Activated naive CD4-positive, alpha-beta T cell treated with Interleukin-2 at 50 U/mL for 16 hours (primary cell): Measurements from ENCODE around the gene CKLF.
"Not testable (repeated sequence)": the region's sequence is repeated elsewhere in the genome, so short reads cannot be mapped to it uniquely, and the experiment has no call there.

ENCODE experiments used
- DNase-seq: peaks from one replicate; pipeline ENCODE4 v3.0.0-alpha.2; 2020

The CKLF gene

DNA sequence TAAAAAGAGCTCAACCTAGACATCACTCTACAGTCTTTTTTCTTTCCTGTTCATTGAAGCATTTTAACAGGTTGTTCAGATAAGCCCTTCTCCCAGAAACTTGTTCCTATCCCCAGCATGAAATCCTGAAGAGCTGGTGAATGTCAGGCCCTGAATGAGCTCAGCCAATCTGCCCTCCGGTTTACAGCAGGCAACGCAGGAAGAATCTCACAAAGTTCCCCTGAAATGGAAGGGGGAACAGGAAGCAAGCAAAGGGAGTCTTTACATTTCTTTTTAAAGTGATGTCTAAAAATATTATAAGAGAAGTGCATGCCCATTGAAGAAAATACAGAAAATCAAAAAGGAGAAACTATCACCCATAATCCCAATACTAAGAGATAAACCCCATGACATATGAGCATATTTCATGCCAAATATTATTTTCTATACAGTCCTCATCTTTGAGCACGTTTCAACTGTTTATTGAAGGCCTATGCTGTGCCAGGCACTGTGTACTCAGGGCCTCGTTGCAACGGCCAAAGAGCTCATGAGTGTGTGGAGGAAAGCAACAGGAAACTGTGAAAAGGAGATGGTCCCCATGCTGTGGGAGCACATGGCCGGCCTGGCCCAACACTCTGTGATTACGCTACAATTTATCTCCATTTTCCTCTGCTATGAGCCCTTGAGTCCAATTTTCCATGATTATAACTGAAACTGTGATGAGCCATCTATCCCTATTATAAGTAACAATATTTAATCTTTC, 8.2 kb upstream of the CKLF start:
- no peak for DNase-seq

DNA sequence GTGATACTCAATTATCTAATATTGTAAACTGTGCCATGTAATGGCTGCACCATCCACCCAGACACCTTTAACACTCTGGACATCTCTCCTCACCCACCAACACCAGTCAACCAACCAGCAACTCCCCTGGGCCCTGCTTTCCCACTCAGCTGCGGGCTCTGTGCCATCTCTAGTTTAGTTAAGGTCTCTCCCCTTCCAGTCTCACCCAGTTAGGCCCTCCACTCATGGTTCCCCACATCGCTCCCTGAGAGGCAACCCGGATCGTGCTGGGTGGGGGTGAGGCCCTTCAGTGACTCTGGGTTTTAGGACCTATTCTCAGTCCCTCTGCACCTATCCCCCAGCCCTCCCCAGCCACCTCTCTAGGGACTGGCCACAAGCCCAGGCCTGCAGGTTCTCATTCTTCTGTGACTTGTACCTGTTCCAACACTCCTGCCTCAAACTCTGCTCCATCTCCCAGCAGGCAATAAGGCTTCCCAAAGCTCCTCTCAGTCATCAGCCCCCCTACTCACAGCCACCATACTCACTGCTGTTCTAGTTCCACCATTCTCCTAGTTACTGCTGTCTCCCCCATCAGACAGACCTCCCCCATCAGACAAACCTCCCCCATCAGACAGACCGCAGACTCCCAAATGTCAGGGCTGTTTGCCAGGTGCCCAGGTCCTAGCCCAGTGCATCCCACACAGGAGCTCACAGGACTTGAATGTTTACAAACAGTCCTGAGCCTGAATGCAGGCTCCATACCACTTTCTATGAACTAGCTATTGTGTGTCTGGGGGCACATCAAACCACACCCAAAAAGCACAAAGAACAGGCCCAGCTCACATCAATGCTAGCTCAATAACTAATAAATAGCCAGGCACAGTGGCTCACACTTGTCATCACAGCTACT, 5.0 kb upstream of the CKLF start:
- DNase-seq: no peak

DNA sequence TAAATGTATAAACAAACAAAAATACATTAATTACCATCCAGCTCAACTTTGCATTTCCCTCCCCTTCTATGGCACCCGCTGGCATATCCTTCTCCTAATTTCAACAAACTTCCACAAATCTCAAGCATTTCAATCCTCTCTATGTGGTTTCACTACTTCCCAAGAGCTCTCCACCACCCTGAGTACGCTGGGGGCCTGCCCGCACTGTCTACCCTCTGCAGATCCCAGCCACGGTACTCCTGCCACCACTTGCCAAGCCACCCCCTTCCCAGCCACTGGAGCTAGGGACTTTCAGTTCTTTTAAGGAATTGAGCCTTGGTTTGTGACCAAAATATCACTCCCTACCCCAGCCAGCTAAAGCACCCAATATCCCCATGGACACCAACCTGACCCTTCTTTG, 4.3 kb upstream of the CKLF start:
- DNase-seq: no peak

DNA sequence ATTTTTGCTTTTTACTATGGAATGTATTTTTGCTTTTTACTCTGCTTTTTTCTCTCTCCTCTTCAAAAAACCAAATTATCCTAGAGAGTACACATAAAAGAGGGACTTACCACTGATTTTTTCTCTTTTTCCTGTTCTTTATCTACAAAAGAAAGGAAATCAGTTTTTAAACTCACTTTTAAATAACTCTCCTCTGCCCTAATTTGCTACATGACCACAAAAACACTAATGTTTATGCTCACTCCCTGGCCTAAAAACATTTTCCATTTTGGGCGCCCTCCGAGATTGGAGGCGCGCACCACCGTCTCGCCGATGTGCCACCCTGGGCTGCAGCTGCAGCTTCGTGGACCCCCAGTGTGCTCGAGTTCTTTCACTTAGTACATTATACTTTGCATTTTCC, 3.5 kb upstream of the CKLF start:
- DNase-seq: no peak

DNA sequence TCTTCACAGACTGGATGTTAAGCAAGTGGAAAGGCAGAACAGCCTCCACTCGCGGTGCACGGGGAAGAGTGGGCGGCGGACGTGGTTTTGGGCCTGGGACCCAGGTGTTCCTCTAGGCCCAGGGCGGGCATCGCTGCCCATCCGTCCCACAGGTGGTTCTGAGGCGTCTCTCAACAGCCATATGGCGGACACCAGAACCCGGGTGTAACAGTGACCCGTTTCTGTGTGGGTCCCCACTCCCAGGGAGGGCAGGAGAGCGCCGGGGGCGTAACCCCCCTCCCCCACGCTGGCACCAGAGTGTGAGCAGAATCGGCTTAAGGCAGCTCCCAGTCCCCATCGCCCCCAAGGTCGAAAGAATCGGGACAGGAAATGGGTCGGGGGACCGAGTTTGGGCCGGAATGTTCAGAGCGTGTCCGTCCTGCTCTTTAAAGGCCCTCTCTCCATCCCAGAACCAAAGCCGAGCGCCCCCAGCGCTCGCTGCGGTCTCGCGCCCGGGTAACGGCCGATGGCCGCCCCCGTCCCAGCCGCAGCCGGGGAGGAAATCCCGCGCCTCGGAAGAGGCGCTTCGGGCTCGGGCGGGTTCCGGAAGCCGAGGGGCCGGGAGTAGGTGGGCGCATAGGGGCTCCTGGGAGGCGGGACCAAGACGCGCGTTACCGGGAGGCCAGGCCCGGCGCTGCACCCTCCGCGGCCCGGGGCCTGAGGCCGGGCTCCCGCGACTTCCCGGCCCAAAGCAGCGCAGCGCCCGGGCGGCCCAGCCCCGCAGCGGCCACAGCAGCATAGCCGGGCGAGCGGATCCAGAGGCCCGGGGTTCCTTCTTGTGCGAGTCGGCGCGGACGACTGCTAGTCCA, 2.9 kb upstream of the CKLF start, which contains the start of gene TK2:
Gene TK2, minus strand, starts transcription at position 839 of the 848 bp plus-strand sequence. Its CDS starts 61 bp downstream, at position 778.
- peak; percentile 70 for DNase-seq

DNA sequence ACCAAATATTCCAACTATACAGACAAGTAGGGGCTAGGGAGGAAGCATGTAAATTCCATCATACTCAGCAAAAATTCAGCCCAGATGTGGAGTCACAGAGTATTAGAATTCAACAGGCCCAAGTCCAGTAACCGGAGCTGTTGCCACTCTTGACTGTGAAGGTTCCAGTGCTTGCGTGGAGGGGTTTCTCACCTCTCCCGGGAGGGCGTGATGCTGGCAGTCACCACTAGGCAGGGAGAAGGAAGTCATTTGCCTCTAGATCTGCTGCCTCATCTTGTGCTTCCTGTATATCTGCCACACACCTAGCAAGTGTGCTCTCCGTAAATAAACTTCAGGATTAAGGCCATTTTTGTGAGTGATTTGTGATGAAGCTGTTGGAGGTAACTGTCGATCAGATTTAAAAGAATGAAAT, 1.0 kb upstream of the CKLF start:
- DNase-seq: peak; percentile 59

DNA sequence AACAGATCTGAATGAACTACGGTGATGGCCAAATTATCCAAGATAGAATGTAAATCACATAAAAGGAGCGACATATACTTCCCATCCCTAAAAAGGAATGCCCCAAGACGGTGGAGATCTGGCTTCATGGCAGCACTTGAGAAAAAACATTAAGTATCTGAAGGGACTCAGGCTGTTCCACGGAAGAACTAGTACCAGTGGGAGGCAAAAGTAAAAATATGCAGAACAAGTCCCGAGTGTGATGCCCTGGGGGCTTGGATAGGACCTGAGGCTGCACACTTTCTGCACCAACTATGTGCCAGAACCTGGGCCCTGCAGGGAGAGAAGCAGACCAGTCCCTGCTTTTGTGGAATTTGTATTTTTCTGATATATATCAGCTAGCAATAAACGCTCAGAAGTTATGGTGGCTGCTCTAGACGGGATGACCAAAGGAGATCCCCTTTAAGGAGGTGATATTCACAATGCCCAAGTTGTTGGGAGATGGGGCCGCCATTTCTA, 539 bp upstream of the CKLF start:
- no peak for DNase-seq

DNA sequence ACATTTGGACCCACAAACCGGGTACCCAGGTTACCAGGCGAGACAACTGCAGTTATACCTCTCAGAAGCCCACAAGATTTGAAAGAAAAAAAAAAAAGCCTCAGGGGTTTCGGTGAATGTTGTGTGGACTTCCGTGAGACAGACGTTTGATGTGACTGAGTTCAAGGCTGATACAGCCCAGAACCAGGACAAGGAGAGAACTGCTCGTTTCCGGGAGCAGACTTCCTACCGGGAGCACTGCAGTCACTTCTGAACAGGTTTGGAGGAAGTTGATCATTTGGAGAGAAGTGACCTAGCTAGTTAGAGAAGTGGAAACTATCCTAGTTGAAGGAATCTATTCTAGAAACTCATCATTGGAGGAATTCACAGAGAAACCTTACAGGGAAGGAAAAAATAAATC, 847 bp downstream of the CKLF start:
- no peak for DNase-seq

DNA sequence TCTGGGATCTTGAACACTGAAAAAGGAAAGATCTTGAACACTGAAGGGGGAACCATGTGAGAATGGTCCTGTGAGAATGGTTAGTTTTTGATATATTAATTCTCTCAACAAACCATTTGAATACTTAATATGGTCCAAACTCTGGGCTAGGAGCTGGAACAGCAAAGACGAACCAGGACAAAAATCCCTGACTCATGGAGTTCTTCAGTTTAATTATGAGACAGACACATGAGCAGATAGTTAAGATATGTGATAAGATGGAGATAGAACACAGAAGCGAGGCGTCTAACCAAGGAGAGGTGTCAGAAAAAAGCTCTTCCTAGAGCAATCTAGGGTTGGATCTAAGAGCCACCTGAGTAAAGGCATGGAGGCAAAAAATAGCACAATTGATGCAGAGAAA, 1.6 kb downstream of the CKLF start:
- no peak for DNase-seq

DNA sequence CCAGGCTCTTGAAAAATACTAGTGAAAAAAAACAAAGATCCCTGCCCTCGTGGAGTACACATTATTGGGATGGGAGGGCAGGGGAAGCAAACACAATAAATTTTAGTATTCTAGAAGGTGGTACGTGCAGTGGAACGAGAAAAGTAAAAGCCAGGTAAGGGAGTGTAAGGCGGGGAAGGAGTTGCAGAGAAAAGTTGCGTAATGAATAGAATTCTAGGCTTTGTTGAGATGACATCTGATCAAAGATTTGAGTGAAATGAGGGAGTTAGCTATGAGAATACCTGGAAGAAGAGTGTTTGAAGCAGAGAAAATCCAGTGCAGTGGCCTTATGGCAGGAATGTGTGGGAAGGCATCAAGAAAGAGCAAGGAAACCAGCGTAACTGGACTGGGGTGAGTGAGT, 2.1 kb downstream of the CKLF start:
- DNase-seq: no peak

DNA sequence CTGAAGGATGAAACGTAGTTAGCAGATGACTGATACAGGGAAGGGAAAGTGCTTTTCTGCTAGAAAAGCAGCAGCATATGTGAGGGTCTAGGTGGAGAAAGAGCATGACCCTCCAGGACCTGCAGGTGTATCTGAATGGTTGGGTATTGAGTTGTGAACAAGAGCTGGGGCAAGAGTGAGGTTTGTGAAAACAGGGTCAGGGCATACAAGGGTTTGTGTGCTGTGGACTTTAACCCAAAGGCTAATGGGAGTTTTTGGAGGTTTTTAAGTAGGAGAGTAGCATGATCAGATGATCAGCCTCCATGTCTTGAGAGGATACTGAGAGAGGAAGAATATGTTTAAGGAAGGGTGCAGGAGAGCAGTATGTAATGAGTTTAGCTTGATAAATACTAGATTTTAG, 7.7 kb downstream of the CKLF start:
- DNase-seq: no peak

DNA sequence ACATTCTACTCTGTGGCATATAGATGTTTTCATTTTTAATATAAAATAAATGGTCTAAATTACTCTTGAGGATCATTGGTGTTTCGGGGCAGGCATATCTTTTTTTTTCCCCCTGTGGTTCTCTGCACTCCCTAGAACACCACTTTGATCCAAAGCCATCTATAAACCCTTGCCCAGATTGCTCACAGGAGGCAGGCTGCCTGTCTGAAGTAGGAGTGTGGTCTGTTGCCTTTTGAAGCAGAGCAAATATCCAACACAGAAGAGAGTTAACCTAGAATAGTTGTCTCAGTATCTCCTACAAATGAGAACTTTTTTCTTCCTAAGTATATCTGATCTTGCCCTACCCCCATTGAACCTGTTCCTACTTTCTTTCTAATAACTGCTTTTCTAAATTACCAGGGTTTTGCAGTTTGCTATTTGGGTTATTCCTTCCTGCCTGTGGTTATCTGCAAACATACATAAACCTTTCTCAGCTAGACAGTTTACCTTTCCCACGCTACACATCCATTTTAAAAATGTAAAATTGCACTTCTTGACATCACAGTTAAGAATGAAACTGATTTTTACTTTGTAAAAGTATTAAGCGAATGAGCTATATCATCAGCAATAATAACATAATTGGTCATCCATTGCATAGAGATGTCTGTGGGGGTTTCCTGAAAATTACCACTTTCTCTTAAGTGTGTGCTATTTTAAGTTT, 9.2 kb downstream of the CKLF start:
- DNase-seq: no peak

DNA sequence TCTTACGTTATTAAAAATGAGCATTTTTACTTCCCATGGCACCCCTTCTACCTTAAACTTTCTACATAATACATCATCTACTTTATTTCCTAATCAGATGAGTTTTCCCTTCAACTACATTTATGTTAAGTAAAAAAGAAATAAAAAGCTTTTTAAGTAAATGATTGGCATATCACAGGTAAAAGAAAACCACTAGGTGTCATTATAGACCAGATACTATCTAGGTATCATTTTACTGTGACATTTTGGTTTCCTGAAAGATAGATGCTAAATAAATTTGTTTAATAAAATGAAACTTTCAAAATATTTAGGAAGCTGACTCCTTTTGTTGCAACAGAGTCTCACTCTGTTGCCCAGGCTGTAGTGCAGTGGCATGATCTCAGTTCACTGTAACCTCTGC, 10.0 kb downstream of the CKLF start:
- no peak for DNase-seq

DNA sequence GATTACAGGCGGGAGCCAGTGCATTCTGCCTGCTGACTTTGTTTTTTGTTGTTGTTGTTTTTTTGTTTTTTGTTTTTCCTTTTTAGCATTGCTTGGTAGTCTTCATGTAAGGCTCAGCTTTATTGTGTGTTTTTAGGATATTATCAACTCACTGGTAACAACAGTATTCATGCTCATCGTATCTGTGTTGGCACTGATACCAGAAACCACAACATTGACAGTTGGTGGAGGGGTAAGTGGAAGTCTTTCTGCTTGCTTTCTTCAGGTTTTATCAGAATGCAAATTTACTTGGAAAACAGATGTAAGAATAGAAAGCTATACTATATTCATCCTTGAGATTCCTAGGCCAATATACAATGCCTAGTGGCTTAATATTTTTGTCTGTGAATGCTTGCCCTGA, 10.6 kb downstream of the CKLF start:
- no peak for DNase-seq

DNA sequence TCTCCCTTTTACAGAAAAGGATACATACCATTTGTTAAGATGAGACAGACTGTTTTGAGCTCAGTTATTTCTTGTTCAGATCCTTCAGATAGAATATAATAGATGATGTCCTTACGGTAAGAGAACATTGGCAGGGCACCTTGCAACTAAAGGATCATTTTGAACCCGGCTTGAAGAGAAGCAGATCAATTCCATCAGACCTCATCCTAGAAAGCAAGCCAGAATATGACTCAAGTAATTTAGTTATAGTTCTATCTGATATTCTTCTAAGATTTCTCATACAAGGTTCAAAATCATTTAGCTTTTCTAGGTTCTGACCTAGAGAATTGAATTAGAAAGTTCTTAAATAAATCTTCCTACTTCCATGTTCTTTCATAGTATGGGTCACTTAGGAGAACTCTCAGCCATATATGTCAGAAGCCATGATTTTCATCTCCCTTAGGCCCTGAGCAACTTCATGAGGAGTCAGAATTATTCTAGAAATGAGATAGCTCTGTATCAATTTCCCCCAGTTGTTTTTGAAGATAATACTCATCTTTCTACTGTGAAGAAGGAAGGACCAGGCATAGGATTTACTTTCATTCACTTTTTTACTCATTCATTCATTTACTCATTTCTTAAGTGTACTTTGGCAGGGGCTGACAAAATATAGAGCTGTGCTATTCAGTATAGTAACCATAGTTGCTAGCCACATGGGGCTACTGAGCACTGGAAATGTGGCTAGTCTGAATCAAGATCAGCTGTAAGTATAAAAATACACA, 11.4 kb downstream of the CKLF start:
- no peak for DNase-seq

DNA sequence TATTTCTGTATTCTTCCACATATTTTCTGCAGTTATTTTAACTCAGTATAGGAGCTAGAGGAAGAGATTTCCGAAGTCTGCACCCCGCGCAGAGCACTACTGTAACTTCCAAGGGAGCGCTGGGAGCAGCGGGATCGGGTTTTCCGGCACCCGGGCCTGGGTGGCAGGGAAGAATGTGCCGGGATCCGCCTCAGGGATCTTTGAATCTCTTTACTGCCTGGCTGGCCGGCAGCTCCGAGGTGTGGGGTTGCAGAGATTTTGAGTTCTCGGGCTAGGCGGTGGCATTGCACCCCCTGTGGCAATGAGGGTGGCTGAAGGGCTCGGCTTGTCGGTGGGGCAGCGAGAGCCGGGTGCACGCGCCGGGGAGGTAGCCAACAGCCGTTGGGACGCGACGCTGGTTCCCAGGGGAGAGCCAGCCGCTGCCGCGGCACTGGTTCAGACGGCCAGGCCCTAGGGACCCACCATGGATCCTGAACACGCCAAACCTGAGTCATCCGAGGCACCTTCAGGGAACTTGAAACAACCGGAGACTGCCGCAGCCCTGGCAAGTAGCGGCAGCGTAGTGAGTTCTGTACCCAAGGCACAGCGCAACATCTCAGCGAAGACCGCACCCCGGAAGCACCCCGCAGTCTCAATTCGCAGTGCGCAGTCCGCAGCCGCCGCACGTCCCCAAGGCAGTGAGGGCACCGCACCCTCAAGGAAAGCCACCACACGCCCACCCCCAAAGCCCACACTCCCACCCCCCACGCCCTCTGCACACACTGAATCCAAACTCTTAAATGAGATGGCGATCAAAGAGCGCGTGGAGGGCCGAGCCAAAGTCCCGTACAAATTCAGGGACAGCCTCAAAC, 13.9 kb downstream of the CKLF start, which contains the start of gene CMTM1:
Gene CMTM1, plus strand, starts transcription at position 389 of the 851 bp plus-strand sequence. Its CDS starts 75 bp downstream, at position 464.
- no peak for DNase-seq

DNA sequence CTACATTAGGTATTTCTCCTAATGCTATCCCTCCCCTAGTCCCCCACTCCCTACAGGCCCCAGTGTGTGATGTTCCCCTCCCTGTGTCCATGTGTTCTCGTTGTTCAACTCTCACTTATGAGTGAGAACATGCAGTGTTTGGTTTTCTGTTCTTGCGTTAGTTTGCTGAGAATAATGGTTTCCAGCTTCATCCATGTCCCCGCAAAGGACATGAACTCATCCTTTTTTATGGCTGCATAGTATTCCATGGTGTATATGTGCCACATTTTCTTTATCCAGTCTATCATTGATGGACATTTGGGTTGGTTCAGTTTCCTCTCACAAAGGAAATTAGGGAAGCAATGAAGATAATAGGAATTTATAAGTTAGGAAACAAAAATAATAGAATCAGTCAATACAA, 14.9 kb downstream of the CKLF start:
- DNase-seq: not testable (repeated sequence)

DNA sequence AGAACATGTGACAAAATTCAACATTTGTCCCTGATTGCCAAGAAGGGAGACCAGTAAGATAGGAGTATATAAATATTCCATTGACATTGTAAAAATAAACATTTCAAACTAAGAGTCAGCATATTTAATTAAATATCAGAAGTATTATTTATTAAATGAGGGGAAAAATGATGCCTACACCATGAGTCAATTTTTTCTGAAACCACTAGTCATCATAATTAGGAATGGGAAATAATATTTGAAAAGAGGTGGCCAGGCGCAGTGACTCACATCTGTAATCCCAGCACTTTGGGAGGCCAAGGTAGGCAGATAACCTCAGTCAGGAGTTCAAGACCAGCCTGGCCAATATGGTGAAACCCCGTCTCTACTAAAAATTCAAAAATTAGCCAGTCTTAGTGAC, 16.0 kb downstream of the CKLF start:
- no peak for DNase-seq

DNA sequence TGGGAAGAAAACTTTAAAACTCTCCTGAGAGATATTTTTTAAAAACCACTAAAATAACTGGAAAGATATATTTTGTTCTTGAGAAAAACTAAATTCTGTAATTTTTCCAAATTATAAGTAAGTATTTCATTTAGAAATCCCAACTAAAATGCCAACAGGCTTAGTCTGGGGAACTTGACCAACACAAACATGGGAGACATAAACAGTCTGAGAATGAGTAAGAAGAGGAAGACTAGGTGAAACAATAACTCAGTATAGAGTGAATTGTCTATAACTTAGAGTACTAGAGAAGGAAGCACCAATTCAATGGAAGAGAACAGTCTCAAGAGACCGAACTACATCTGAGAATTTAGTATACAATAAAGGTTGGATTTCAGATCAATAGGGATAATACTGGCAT, 16.8 kb downstream of the CKLF start:
- DNase-seq: no peak

DNA sequence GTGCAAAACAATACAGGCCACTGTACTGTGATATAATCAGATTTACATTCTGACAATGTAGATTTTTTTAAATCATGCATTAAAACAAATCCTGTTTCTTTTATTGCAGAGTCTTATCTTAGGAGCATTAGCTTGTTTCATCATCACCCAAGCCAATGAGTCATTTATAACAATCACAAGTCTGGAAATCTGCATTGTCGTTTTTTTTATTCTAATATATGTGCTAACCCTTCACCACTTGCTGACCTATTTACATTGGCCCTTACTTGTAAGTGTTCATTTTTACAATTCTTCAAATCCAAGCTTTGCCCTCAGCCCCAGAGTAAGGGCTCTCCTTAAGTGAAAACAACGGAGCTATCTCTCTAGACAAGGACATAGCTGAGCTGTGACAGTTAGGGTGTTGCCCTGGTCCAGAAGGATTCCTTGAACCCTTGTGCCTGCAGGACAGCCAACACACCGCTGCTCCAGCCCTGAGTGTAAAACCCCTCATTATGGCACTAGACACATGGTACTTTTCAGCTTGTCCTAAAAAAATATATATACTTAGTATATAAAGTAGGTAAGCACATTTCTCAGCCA, 17.5 kb downstream of the CKLF start:
- no peak for DNase-seq
